Loucy (cell line): ENCODE results near the gene STXBP6.

ENCODE experiments used
- H2AFZ ChIP-seq: fragments of 200-600 bp; sonication (generic); 2 replicates; pipeline ENCODE4 v1.6.0; 2016; ENCODE audit warnings: antibody characterized with exemption, mild to moderate bottlenecking, low read length, moderate library complexity
- H3F3A ChIP-seq: fragments of 200-600 bp; 2 replicates; pipeline ENCODE4 v1.6.0; 2016; ENCODE audit warnings: antibody characterized with exemption, low read depth, mild to moderate bottlenecking
- H3K27me3 ChIP-seq: fragments of 200-600 bp; sonication (generic); 2 replicates; pipeline ENCODE4 v1.6.1; 2014; ENCODE audit warnings: low read length, mild to moderate bottlenecking; ENCODE audit not compliant: insufficient read depth, poor library complexity, severe bottlenecking
- H3K36me3 ChIP-seq: fragments of 200-600 bp; sonication (generic); 2 replicates; pipeline ENCODE4 v1.6.1; 2016; ENCODE audit warnings: low read length; ENCODE audit not compliant: insufficient read depth
- H3K4me1 ChIP-seq: fragments of 200-600 bp; sonication (generic); 2 replicates; pipeline ENCODE4 v1.5.1; 2014; ENCODE audit warnings: low read length, mild to moderate bottlenecking; ENCODE audit not compliant: insufficient read depth, poor library complexity, severe bottlenecking
- H3K4me2 ChIP-seq: fragments of 200-600 bp; sonication (generic); 2 replicates; pipeline ENCODE4 v1.6.0; 2014; ENCODE audit warnings: antibody characterized with exemption, low read length, low read depth, mild to moderate bottlenecking; ENCODE audit not compliant: poor library complexity, severe bottlenecking
- H3K4me3 ChIP-seq: fragments of 200-600 bp; sonication (generic); 2 replicates; pipeline ENCODE4 v1.5.1; 2014; ENCODE audit warnings: low read length, mild to moderate bottlenecking, mixed read lengths; ENCODE audit not compliant: poor library complexity, severe bottlenecking
- H3K79me2 ChIP-seq: fragments of 200-600 bp; sonication (generic); 2 replicates; pipeline ENCODE4 v1.6.1; 2014; ENCODE audit warnings: low read length; ENCODE audit not compliant: insufficient read depth
- H3K9ac ChIP-seq: fragments of 200-600 bp; sonication (generic); 2 replicates; pipeline ENCODE4 v1.6.0; 2014; ENCODE audit warnings: mild to moderate bottlenecking, low read depth, low read length, moderate library complexity; ENCODE audit not compliant: poor library complexity, severe bottlenecking
- H3K9me2 ChIP-seq: fragments of 200-600 bp; sonication (generic); replicated peaks from 2 replicates; pipeline ENCODE4 v1.6.1; 2016; ENCODE audit warnings: low read depth, low read length, mixed read lengths
- H3K9me3 ChIP-seq: fragments of 200-600 bp; sonication (generic); 2 replicates; pipeline ENCODE4 v1.6.1; 2014; ENCODE audit warnings: mild to moderate bottlenecking, antibody characterized with exemption, low read length, low read depth; ENCODE audit not compliant: insufficient read depth
- H4K20me1 ChIP-seq: fragments of 200-600 bp; sonication (generic); 2 replicates; pipeline ENCODE4 v1.6.0; 2014; ENCODE audit warnings: antibody characterized with exemption, low read length, mild to moderate bottlenecking; ENCODE audit not compliant: insufficient read depth, poor library complexity, severe bottlenecking
- CTCF ChIP-seq: fragments of 200-600 bp; sonication (generic); conservative IDR thresholded peaks from 2 replicates; pipeline ENCODE4 v1.5.1; 2014; ENCODE audit warnings: mild to moderate bottlenecking, antibody characterized with exemption, low read length
- EZH2phosphoT487 ChIP-seq: fragments of 200-600 bp; IDR thresholded peaks from 2 replicates; pipeline ENCODE4 v1.6.1; 2018; ENCODE audit warnings: antibody characterized with exemption, mild to moderate bottlenecking, moderate library complexity, borderline replicate concordance

The STXBP6 gene

GRCh38 chr14:24960816-24961215, 89.1 kb downstream of the STXBP6 start:
- Histone ChIP-seq H3K9me3 (no peaks in the 10 kb centered on the region), H3K4me2 (no peak overlapping the region), H3K9me2 (no peaks in the 10 kb centered on the region), H3K9ac (no peak overlapping the region), H2AFZ (no peak overlapping the region), H3K27me3 (no peaks in the 10 kb centered on the region), H3K4me3 (no peak overlapping the region), H3F3A (no peaks in the 10 kb centered on the region), H3K36me3 (no peaks in the 10 kb centered on the region), H3K79me2 (no peaks in the 10 kb centered on the region), H3K4me1 (peaks cover 3% of the 10 kb centered on the region), H4K20me1 (no peaks in the 10 kb centered on the region)
- TF ChIP-seq EZH2phosphoT487 (no peak), CTCF (no peak)

- Histone ChIP-seq H2AFZ (no peak overlapping the region), H4K20me1 (no peaks in the 10 kb centered on the region), H3K4me1 (no peaks in the 10 kb centered on the region), H3K4me3 (no peak overlapping the region), H3K9me3 (no peaks in the 10 kb centered on the region), H3K27me3 (no peaks in the 10 kb centered on the region), H3K36me3 (no peaks in the 10 kb centered on the region), H3K79me2 (no peaks in the 10 kb centered on the region), H3K9me2 (no peaks in the 10 kb centered on the region), H3F3A (no peaks in the 10 kb centered on the region), H3K9ac (no peak overlapping the region), H3K4me2 (no peak overlapping the region)
- TF ChIP-seq CTCF = no peak
- TF ChIP-seq EZH2phosphoT487 = no peak
Measured at GRCh38 chr14:24959791-24960331, 90.1 kb downstream of the STXBP6 start.

GRCh38 chr14:24958271-24958670, 91.7 kb downstream of the STXBP6 start:
- no peaks in the 10 kb centered on the region for H3K27me3 ChIP-seq
- no peaks in the 10 kb centered on the region for H3F3A ChIP-seq
- H3K4me2 ChIP-seq = no peak overlapping the region
- no peaks in the 10 kb centered on the region for H4K20me1 ChIP-seq
- H3K9me3 ChIP-seq = no peaks in the 10 kb centered on the region
- H3K79me2 ChIP-seq = no peaks in the 10 kb centered on the region
- H3K36me3 ChIP-seq = no peaks in the 10 kb centered on the region
- no peaks in the 10 kb centered on the region for H3K9me2 ChIP-seq
- no peaks in the 10 kb centered on the region for H3K4me1 ChIP-seq
- H3K9ac ChIP-seq = no peak overlapping the region
- H3K4me3 ChIP-seq = no peak overlapping the region
- H2AFZ ChIP-seq = no peak overlapping the region
- TF ChIP-seq CTCF = no peak
- no peak for TF ChIP-seq EZH2phosphoT487
